ENCODE measurements around the gene CAB39L. TPM values are rescaled to one million over a fixed set of nuclear protein-coding genes. Genes with fewer than 3 reads are reported as not detected.
"Not testable (repeated sequence)": the region's sequence is repeated elsewhere in the genome, so short reads cannot be mapped to it uniquely, and the experiment has no call there.

The CAB39L gene
- total RNA-seq, 4 donors from 2014 or later: 23.3 to 41.0 (median 31.0) TPM

DNA sequence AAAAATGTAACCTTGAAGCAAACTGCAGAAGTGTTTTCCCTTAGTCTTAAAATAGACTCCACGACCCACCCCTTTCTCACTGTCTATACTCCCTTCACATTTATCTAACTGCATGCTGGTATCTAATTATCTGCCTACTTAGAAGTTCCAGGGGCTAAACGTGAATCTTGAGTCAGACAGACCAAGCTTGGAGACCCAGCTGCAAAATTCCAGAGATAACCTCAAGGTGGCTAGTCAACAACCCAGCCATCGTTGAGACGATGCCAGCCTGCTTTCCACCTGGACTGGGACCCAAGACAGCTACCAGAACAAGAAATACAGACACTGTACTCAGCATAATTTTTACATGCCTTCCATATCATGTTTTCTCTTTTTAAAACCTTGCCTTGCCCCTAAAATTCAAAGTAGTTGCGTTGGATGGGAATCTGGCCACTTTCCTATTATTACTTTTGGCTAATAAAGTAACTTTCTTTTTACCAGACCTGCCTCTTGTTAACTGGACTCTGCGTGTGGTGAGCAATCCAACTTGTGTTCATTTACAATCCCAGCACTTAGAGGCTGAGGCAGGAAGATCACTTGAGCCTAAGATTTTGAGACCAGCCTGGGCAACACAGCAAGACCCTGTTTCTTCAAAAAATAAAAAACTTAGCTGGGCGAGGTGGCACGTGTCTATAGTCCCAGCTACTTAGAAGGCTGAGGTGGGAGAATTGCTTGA, 113.9 kb downstream of the CAB39L start:
- 84 to 91% methylated on average over 8 of the region's 8 CpGs for WGBS, 2 donors
- H3K36me3 ChIP-seq: no peaks in the 10 kb centered on the region
- H3K4me1 ChIP-seq: peaks cover 0 to 5% of the 10 kb centered on the region in 2 donors
- TF ChIP-seq POLR2A (IDR thresholded peaks at IDR 0.05): no peak
- TF ChIP-seq, protein P1, sequence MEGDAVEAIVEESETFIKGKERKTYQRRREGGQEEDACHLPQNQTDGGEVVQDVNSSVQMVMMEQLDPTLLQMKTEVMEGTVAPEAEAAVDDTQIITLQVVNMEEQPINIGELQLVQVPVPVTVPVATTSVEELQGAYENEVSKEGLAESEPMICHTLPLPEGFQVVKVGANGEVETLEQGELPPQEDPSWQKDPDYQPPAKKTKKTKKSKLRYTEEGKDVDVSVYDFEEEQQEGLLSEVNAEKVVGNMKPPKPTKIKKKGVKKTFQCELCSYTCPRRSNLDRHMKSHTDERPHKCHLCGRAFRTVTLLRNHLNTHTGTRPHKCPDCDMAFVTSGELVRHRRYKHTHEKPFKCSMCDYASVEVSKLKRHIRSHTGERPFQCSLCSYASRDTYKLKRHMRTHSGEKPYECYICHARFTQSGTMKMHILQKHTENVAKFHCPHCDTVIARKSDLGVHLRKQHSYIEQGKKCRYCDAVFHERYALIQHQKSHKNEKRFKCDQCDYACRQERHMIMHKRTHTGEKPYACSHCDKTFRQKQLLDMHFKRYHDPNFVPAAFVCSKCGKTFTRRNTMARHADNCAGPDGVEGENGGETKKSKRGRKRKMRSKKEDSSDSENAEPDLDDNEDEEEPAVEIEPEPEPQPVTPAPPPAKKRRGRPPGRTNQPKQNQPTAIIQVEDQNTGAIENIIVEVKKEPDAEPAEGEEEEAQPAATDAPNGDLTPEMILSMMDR (IDR thresholded peaks at IDR 0.05): no peak
- H3K27me3 ChIP-seq: no peaks in the 10 kb centered on the region
- no peaks in the 10 kb centered on the region for H3K9me3 ChIP-seq
- intact Hi-C loops (cut with DNase I): no loop called here
- no peak overlapping the region for H3K27ac ChIP-seq
- H3K4me3 ChIP-seq (replicated peaks in 1 of 3): no peak overlapping the region
- DNase-seq: no peak

DNA sequence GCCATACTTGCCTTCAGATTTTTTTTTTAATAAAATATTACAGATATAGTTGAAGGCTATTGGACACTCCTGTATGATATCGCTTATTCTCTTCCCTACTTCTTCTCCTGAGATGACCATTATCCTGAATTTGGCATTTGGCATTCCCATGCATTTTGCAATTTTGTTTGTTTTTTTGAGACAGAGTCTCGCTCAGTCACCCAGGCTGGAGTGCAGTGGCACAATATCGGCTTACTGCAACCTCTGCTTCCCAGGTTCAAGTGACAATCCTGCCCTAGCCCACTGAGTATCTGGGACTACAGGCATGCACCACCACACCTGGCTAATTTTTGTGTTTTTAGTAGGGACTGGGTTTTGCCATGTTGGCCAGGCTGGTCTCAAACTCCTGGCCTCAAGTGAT, 116.7 kb downstream of the CAB39L start:
- peak in 1 of 2 donors; percentile 49 for DNase-seq
- H3K27me3 ChIP-seq; H3K36me3 ChIP-seq; intact Hi-C loops (cut with DNase I); H3K9me3 ChIP-seq; H3K27ac ChIP-seq; H3K4me3 ChIP-seq (replicated peaks in 1 of 3); H3K4me1 ChIP-seq: not testable (repeated sequence)
- WGBS, 2 donors: 64 to 80% methylated on average over 3 of the region's 3 CpGs

DNA sequence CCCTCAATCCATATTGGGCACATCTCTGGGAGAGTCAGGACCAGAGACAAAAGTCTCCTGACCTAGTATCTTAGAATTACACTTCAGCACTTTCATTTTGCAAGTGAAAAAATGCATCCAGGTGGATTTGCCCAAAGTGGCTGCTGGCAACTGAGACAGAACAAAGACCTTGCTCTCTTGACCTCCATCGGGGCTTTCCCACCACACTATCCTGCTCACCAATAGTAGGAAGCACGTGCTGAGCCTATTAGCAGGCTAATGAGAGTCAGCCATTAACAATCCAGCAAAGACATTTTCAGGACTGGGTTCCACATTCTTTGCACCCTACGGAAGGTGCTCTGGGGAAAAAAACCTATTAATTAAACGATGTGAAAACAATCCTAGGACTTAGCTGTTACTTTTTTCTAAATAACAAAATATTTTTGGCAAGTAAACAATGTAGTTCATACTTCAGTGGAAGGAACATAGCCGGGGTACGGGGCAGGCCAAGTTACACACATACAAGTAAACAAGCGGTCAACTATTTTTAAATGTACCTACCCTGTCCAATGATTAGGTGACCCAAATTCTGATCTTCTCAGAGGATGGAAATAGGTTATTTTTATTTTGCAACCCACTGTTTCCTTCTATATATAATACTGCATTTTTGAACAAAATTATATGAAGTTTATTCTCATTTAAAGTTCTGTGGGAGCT, 117.5 kb downstream of the CAB39L start:
- no peak overlapping the region for H3K27ac ChIP-seq
- intact Hi-C loops (cut with DNase I): no loop called here
- 80 to 90% methylated on average over 7 of the region's 7 CpGs for WGBS, 2 donors

GRCh38 chr13:49323344-49323743, 120.5 kb downstream of the CAB39L start:
- no peak overlapping the region for H3K27ac ChIP-seq
- TF ChIP-seq, protein P1 (IDR thresholded peaks at IDR 0.05): no peak
- TF ChIP-seq POLR2A (IDR thresholded peaks at IDR 0.05): no peak
- intact Hi-C loops (cut with DNase I): no loop called here
- no peak for DNase-seq
- no peaks in the 10 kb centered on the region for H3K27me3 ChIP-seq
- H3K4me3 ChIP-seq (replicated peaks in 1 of 3): no peak overlapping the region
- 93 to 96% methylated on average over 7 of the region's 7 CpGs for WGBS, 2 donors
- H3K4me1 ChIP-seq: peaks cover 0 to 5% of the 10 kb centered on the region in 2 donors
- no peaks in the 10 kb centered on the region for H3K36me3 ChIP-seq
- no peaks in the 10 kb centered on the region for H3K9me3 ChIP-seq

More for the DNA sequence above, 117.5 kb downstream of the CAB39L start:
- Histone ChIP-seq H3K27me3 (no peaks in the 10 kb centered on the region), H3K9me3 (no peaks in the 10 kb centered on the region), H3K4me1 (peaks cover 0 to 5% of the 10 kb centered on the region in 2 donors), H3K36me3 (no peaks in the 10 kb centered on the region), H3K4me3 (replicated peaks in 1 of 3) (no peak overlapping the region)
- DNase-seq: no peak
- no peak for TF ChIP-seq POLR2A (IDR thresholded peaks at IDR 0.05)
- TF ChIP-seq, protein P1 (IDR thresholded peaks at IDR 0.05): no peak

DNA sequence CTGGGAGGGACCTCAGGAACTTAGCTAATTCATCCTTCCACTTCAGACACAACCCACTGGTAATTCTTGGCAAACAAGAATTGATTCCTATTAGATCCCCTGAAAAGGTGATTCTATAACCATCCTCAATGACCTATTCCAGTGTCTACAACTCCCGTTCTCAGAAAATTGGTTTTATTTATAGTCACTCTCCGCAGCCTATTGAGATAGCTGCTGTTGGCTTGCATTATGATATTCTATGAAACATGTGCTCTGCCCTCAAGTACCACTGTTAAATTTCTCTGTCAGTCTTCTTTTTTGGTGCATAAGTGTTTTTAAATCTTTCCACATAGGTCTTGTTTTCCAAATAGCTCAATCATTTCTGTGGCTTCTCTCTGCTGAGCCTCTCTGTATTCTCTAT, 121.2 kb downstream of the CAB39L start:
- intact Hi-C loops (cut with DNase I): no loop called here
- no peaks in the 10 kb centered on the region for H3K9me3 ChIP-seq
- 100% methylated on average over 2 of the region's 2 CpGs for WGBS, 2 donors
- DNase-seq: no peak
- no peak overlapping the region for H3K27ac ChIP-seq
- H3K4me3 ChIP-seq (replicated peaks in 1 of 3): no peak overlapping the region
- H3K27me3 ChIP-seq: no peaks in the 10 kb centered on the region
- H3K4me1 ChIP-seq: peaks cover 0 to 5% of the 10 kb centered on the region in 2 donors
- no peak for TF ChIP-seq POLR2A (IDR thresholded peaks at IDR 0.05)
- TF ChIP-seq, protein P1 (IDR thresholded peaks at IDR 0.05): no peak
- no peaks in the 10 kb centered on the region for H3K36me3 ChIP-seq
